ENCODE measurements around the gene DNASE1L1. TPM values are rescaled to one million over a fixed set of nuclear protein-coding genes. Genes with fewer than 3 reads are reported as not detected.

Gene DNASE1L1
- polyA plus RNA-seq, 1 donor (not counting 4 experiments of a cell fraction or from before 2014, with no cell fraction given): 17.1 TPM

DNA sequence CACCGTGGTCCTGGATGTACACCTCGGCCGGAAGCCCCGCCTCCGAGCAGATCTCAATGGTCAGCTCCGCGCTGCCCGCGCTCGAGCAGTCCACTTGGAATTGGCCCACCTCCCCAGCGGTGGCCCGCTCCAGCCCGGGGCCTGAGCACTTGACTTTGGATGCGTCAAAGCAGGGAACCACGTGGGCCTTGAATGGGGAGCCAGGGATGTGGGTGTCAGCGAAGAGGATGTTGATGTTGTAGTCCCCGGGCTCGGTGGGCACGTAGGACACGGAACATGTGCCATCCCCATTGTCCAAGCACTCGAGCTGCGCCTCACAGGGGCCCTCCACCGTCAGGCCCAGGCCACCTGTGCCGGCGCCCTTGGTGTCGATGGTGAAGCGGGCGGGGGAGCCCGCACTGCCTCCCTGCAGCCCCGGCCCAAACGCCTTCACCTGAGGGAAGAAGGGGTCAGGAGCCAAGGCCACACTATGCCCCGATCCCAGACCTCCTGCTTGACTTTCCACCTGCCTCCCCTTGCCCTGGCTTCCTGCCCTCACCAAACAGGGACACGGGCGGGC, 48.8 kb downstream of the DNASE1L1 start:
- TF ChIP-seq EZH2 (IDR thresholded peaks at IDR 0.05; ENCODE audit: low read length) (no peak), CTCF (optimal IDR thresholded peaks at IDR 0.05 in 1 of 3, IDR thresholded peaks at IDR 0.05 in 1 of 3, conservative IDR thresholded peaks at IDR 0.05 in 1 of 3; ENCODE audit: extremely low read depth in 1 of 3, insufficient read depth in 2 of 3, low read length in 3 of 3) (no peak)
- no peak overlapping the region for H3K4me3 ChIP-seq (ENCODE audit: control insufficient read depth in 2 of 3, extremely low read depth in 1 of 3, insufficient read depth in 2 of 3, low read depth in 1 of 3, low read length in 3 of 3)
- H3K9me3 ChIP-seq (ENCODE audit: control insufficient read depth, low read depth, low read length): no peaks in the 10 kb centered on the region
- H3K4me1 ChIP-seq (ENCODE audit: control insufficient read depth, extremely low read depth, insufficient read depth, low read length): no peaks in the 10 kb centered on the region
- H4K20me1 ChIP-seq (ENCODE audit: control insufficient read depth, extremely low read depth, insufficient read depth, low read length): peaks cover 44% of the 10 kb centered on the region
- FAIRE-seq: no peak
- peaks cover 63% of the 10 kb centered on the region for H3K79me2 ChIP-seq (ENCODE audit: control insufficient read depth, insufficient read depth, low read length)
- H3K9me1 ChIP-seq (ENCODE audit: control insufficient read depth, extremely low read depth, insufficient read depth, low read length): no peaks in the 10 kb centered on the region
- dilution Hi-C loops (cut with MboI; ENCODE audit: extremely low pct_ligation_motif_present, low sequenced_read_pairs): no loop called here
- H3K27me3 ChIP-seq (ENCODE audit: control insufficient read depth, extremely low read depth, insufficient read depth, low read length): no peaks in the 10 kb centered on the region
- no peak overlapping the region for H3K27ac ChIP-seq (ENCODE audit: control insufficient read depth, insufficient read depth, low read length)
- no peak for DNase-seq (ENCODE audit: low read depth, low spot score)
- H3K9ac ChIP-seq (ENCODE audit: control insufficient read depth, extremely low read depth, insufficient read depth, low read length): no peak overlapping the region
- peaks cover 21 to 27% of the 10 kb centered on the region in 2 experiments for H3K36me3 ChIP-seq (ENCODE audit: control insufficient read depth in 2 of 2, extremely low read depth in 1 of 2, insufficient read depth in 2 of 2, low read length in 2 of 2)
- H2AFZ ChIP-seq (ENCODE audit: control insufficient read depth, low read length): no peak overlapping the region
- no peak overlapping the region for H3K4me2 ChIP-seq (ENCODE audit: control insufficient read depth, extremely low read depth, insufficient read depth, low read depth, low read length)

DNA sequence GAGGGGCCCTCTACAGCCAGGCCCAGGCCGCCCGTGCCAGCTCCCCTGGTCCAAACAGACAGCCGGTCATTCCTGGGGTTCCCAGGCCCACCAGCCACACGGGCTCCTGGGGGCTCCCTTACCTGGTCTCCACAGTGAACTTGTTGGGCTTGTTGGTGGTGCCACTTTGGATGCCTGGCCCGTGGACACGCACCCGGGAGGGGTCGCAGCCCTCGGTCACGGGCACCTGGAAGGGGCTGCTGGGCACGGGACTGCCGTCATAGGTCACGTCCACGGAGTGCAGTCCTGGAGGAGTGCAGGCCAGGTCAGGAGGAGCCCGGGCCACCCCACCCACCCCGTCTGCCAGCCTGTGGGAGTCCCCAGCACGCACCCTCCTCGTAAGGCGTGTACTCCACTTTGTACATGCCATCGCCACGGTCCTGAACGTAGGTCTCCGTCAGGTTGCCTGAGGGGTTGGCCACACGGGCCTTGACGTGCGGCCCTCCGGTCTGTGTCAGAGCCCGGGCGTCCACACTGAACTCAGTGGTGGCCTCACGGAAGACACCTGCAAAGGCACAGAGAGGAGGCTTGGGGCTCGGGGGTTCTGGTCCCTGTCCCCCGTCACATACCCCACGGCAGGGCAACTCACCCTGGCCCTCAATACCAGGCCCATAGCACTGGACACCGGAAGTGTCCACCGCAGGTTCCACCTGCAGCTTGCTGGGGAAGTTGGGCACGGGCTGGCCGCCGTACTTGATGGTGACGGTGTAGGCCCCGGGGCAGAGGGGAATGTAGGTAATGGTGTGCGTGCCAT, 49.5 kb downstream of the DNASE1L1 start:
- no peak overlapping the region for H3K4me2 ChIP-seq (ENCODE audit: control insufficient read depth, extremely low read depth, insufficient read depth, low read depth, low read length)
- H4K20me1 ChIP-seq (ENCODE audit: control insufficient read depth, extremely low read depth, insufficient read depth, low read length): peaks cover 44% of the 10 kb centered on the region
- H3K36me3 ChIP-seq (ENCODE audit: control insufficient read depth in 2 of 2, extremely low read depth in 1 of 2, insufficient read depth in 2 of 2, low read length in 2 of 2): peaks cover 20 to 25% of the 10 kb centered on the region in 2 experiments
- dilution Hi-C loops (cut with MboI; ENCODE audit: extremely low pct_ligation_motif_present, low sequenced_read_pairs): no loop called here
- H3K4me1 ChIP-seq (ENCODE audit: control insufficient read depth, extremely low read depth, insufficient read depth, low read length): no peaks in the 10 kb centered on the region
- no peak for TF ChIP-seq CTCF (optimal IDR thresholded peaks at IDR 0.05 in 1 of 3, IDR thresholded peaks at IDR 0.05 in 1 of 3, conservative IDR thresholded peaks at IDR 0.05 in 1 of 3; ENCODE audit: extremely low read depth in 1 of 3, insufficient read depth in 2 of 3, low read length in 3 of 3)
- no peak for TF ChIP-seq EZH2 (IDR thresholded peaks at IDR 0.05; ENCODE audit: low read length)
- no peak overlapping the region for H3K9ac ChIP-seq (ENCODE audit: control insufficient read depth, extremely low read depth, insufficient read depth, low read length)
- DNase-seq (ENCODE audit: low read depth, low spot score) (no peak), FAIRE-seq (no peak)
- H3K27me3 ChIP-seq (ENCODE audit: control insufficient read depth, extremely low read depth, insufficient read depth, low read length): no peaks in the 10 kb centered on the region
- H3K79me2 ChIP-seq (ENCODE audit: control insufficient read depth, insufficient read depth, low read length): peaks cover 56% of the 10 kb centered on the region
- no peaks in the 10 kb centered on the region for H3K9me1 ChIP-seq (ENCODE audit: control insufficient read depth, extremely low read depth, insufficient read depth, low read length)
- no peaks in the 10 kb centered on the region for H3K9me3 ChIP-seq (ENCODE audit: control insufficient read depth, low read depth, low read length)
- H3K27ac ChIP-seq (ENCODE audit: control insufficient read depth, insufficient read depth, low read length): no peak overlapping the region
- H3K4me3 ChIP-seq (ENCODE audit: control insufficient read depth in 2 of 3, extremely low read depth in 1 of 3, insufficient read depth in 2 of 3, low read depth in 1 of 3, low read length in 3 of 3): no peak overlapping the region
- H2AFZ ChIP-seq (ENCODE audit: control insufficient read depth, low read length): no peak overlapping the region

All from keratinocyte (primary cell).